Hindlimb muscle (tissue), 1 donor: ENCODE measurements around the gene P2RY12. TPM values are rescaled to one million over a fixed set of nuclear protein-coding genes. Genes with fewer than 3 reads are reported as not detected.

Source experiments
- DNase-seq: peaks from one replicate; pipeline ENCODE4 v3.0.0-alpha.2; 2013
- polyA plus RNA-seq: library from polyadenylated mRNA; unstranded; fragments of 120-200 nt; gene quantifications from one replicate; pipeline ENCODE4 v1.2.1, GENCODE V29; 2013; ENCODE audit not compliant: insufficient read length

The P2RY12 gene
- polyA plus RNA-seq, 1 donor, result 0.99 TPM

- DNase-seq, result no peak
Measured at GRCh38 chr3:151331696-151332095, 52.9 kb downstream of the P2RY12 start.

DNA sequence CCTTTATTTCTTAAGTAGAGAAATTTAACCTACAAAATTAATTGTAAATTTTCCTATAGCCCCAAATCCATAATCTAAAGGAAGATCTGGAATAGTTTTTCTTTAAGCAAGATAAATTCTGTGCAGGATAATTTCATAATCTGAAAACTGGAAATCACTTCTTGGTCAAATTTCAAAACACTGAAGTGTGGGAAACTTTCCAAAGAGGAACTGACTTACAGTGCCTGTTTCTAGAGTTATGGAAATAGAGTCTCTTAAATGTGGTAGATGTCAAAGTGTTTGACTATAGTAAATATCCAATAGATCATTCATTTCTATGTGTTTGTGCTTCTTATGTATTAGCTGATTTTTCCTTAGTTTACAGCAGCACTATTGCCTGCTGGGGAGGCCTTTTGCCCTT is 53.7 kb downstream of the P2RY12 start:
- DNase-seq, result peak; percentile 28

DNA sequence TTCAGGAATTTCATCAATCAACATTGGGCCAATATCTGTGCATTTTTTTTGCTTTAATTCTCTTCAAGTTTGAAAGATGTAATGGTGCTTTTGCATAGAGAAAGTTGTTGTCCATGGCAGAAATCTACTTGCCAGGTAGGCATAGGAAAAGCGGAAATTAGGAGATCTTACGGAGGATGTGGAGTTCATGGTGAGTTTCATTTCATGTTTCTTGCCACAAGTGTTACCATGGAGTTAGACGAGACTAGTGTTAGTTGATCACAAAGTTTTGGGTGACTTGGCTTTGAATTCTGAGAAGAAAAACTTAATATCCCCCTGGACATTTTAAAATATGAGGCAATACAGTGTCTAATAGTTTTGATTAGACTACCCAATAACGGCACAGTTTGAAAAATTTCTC is 54.2 kb downstream of the P2RY12 start:
- DNase-seq, result no peak

GRCh38 chr3:151329363-151329762 is 55.2 kb downstream of the P2RY12 start, which contains the start of gene P2RY13:
Gene P2RY13, minus strand, starts transcription at chr3:151329549. Its CDS starts 21 bp downstream, at chr3:151329528.
- DNase-seq, result no peak

GRCh38 chr3:151328298-151328995 is 56.1 kb downstream of the P2RY12 start:
- no peak for DNase-seq

DNA sequence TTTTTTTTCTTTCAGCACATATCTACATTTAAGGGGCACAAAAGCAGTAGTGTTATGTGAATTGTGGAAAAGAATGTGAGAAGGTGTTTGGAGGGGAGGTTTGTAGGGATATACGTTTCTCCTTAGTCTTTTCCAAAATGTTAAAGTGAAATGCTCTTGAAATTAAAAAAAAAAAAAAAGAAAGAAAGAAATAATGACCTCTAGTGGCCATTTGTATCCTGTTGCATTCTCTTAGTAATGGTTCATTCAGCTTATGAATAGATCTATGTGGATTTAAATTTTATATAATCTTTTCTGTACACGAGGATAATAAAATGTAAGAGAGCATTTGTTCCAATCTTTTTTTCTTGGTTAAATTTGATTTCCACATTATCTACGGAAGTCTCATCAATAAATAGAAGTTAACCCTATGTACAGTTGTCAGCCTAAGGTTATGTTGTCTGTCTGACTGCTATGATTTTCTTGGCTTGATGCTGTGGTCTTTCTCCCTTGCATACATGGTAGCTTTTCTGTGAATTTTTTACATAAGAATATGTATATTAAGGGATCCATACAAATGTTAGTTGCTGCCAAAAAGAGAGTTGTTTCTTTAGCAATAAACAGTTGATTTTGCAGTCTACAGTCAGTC is 56.9 kb downstream of the P2RY12 start:
- DNase-seq, result no peak

GRCh38 chr3:151322511-151322910 is 62.0 kb downstream of the P2RY12 start:
- no peak for DNase-seq

- no peak for DNase-seq
Measured at GRCh38 chr3:151321526-151321925, 63.0 kb downstream of the P2RY12 start.

DNA sequence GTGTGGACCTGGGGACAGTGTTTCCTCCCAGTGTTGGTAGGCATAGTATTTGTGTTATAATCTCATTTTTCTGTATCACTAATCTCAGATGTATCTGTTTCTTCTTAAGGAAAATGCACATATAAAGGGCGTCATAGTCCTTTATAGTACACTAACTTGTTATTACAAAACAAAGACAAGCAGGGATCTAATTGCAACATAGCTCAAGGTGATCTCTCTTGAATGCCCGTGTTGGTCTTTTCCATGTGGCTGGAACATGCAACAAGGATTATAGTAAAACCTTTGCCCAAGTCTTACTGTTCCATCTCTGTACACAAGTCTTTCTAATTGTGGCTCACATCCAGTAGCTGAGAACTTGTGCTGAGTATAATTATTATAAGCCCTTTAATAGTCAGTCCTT is 64.4 kb downstream of the P2RY12 start:
- DNase-seq, result no peak

DNA sequence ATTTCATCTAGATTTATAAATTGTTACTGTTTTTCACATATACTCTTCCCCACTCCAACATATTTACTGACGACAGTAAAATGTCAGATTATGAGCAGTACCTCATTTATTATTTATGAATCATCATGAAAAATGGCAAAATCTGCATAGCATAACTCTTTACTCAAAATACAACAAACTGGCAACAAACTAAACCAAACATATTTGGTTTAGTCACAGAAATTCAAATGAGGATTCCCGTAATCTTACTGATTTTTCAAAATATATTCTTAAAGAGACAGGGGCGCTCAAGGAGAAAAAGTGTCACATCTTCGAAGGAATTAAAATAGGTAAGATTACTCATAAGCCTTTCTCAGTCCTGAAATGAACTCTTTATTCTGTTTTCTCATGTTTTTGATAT is 64.9 kb downstream of the P2RY12 start:
- no peak for DNase-seq

GRCh38 chr3:151318991-151319390 is 65.6 kb downstream of the P2RY12 start:
- no peak for DNase-seq

DNA sequence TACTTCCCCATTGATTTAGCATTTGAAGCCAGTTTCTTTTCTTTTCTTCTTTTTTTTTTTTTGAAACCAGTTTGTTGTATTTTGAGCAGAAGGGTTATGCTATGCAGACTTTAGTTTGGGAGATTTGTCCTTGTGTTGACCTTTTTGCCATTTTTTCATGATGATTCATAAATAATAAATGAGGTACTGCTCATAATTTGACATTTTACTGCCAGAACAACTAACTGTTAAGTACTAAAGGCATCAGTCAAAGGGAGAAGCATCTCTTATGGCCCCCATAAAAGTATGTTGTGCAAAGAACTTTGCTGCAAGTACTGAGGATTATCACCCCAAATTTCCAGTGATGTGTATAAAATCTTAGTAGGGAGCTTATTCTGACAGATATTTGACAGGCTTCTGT is 66.2 kb downstream of the P2RY12 start:
- DNase-seq, result no peak

DNA sequence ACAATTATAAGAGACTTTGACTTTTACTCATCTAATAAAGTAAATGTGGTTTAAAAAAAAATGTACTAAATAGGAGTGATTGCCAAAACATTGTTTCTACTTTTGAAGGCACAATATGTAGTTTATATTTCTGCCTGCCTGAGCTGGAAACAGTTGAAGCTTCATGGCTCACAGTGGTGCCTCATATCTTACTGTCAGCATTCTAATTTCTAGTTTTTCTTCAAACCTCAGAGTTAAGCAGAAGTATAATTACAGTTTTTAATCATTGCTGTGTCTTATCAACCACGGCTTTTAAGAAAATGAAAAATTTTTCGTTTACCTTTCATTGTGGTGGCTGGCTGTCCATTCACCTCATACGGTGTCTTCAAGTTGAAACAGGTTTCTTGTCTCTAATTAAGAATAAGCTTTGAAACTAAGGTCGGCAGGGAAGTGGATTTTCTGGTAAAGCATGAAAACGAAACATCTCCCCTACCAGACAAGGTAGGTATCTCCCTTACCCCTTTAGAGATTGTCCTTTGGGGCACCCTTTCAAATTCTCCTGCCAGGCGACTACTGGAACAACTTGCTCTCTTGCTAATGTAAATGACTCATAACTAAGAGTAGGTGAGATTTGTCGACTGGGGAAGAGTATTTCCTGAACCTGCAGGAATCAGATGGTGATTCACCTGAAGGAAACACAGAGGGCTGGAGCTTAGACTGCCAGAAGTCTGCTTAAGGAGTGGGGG is 68.1 kb downstream of the P2RY12 start, which contains the start of gene GPR87:
Gene GPR87 (minus strand): TSS at position 554 of the 725 bp plus-strand sequence. CDS start 16,720 bp downstream, outside the sequence.
- DNase-seq, result no peak

DNA sequence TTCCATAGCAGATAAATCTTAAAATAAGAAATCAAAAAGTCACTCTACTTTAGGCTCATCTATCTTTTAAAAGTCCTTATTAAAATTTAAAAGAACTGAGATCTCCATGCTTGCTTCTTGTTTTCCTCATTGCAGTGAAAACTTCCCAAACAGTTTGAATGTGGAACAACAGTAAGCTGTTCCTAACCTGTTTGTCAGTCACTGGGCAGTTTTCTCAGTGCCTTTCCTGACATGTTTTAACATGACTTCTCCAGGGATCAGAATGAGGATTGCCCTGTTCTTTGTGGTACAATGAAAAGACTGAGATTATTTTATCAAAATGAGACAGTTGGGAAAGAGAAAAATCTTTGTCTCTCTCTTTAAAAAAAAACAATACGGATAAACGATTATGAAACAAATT is 68.7 kb downstream of the P2RY12 start:
- DNase-seq, result no peak

- DNase-seq, result no peak
Measured at GRCh38 chr3:151315136-151315535, 69.4 kb downstream of the P2RY12 start.

- DNase-seq, result no peak
Measured at GRCh38 chr3:151314593-151314992, 70.0 kb downstream of the P2RY12 start.

GRCh38 chr3:151314137-151314536 is 70.4 kb downstream of the P2RY12 start:
- DNase-seq, result no peak

DNA sequence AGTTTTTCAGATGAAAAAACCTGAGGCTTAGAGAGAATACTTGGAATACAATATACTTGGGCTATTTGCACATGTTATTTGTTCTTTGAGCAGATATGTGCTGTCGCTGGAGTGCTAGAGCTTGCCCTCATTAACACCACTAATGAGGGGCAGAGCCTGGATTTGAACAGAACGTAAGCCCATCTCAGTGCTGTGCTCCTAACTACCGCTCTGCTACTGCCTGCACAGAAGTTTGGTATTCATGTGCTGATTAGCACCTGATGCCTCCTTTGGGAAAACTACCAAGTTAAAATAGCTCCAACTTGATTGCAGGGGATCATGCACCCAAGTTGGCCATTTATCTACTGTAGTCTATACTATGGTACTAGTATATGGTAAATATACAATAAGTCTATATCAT is 71.6 kb downstream of the P2RY12 start:
- DNase-seq, result no peak

- DNase-seq, result no peak
Measured at GRCh38 chr3:151309566-151309965, 75.0 kb downstream of the P2RY12 start.

- no peak for DNase-seq
Measured at GRCh38 chr3:151307583-151308488, 76.7 kb downstream of the P2RY12 start.

- DNase-seq, result no peak
Measured at GRCh38 chr3:151307131-151307530, 77.4 kb downstream of the P2RY12 start.

- no peak for DNase-seq
Measured at GRCh38 chr3:151306168-151306810, 78.3 kb downstream of the P2RY12 start.
